ENCODE measurements around the gene ATOX1.
A peak's percentile ranks its signal among the peaks of the same experiment; 100 is the strongest.
"Not testable (repeated sequence)": the region's sequence is repeated elsewhere in the genome, so short reads cannot be mapped to it uniquely, and the experiment has no call there.

ATOX1 gene

GRCh38 chr5:151795426-151795825 lies 37.0 kb upstream of the ATOX1 start:
- no peak for TF ChIP-seq CTCF (IDR thresholded peaks at IDR 0.05; ENCODE audit: unreplicated experiment in 3 of 3)
- Mint-ChIP-seq H3K4me3 (no peak overlapping the region), H3K9me3 (no peaks in the 10 kb centered on the region), H3K4me1 (peaks cover 6% of the 10 kb centered on the region), H3K27me3 (ENCODE audit: low read depth) (no peaks in the 10 kb centered on the region), H3K36me3 (ENCODE audit: low read depth) (peaks cover 87% of the 10 kb centered on the region), H3K27ac (no peak overlapping the region)

- H3K4me3 Mint-ChIP-seq = no peak overlapping the region
- H3K27me3 Mint-ChIP-seq (ENCODE audit: low read depth) = no peaks in the 10 kb centered on the region
Observed at GRCh38 chr5:151793358-151793757, 34.9 kb upstream of the ATOX1 start.

GRCh38 chr5:151787817-151788216 lies 29.4 kb upstream of the ATOX1 start:
- Mint-ChIP-seq H3K36me3 (ENCODE audit: low read depth) (peaks cover 57% of the 10 kb centered on the region), H3K9me3 (no peaks in the 10 kb centered on the region), H3K4me3 (no peak overlapping the region), H3K27ac (no peak overlapping the region), H3K4me1 (peaks cover 13% of the 10 kb centered on the region), H3K27me3 (ENCODE audit: low read depth) (no peaks in the 10 kb centered on the region)
- no peak for TF ChIP-seq CTCF (IDR thresholded peaks at IDR 0.05; ENCODE audit: unreplicated experiment in 3 of 3)

More at GRCh38 chr5:151793358-151793757, 34.9 kb upstream of the ATOX1 start:
- Mint-ChIP-seq H3K9me3 (no peaks in the 10 kb centered on the region), H3K36me3 (ENCODE audit: low read depth) (peaks cover 87% of the 10 kb centered on the region), H3K4me1 (peaks cover 4% of the 10 kb centered on the region), H3K27ac (no peak overlapping the region)
- no peak for TF ChIP-seq CTCF (IDR thresholded peaks at IDR 0.05; ENCODE audit: unreplicated experiment in 3 of 3)

GRCh38 chr5:151786468-151786867 lies 28.0 kb upstream of the ATOX1 start:
- TF ChIP-seq CTCF (IDR thresholded peaks at IDR 0.05; ENCODE audit: unreplicated experiment in 3 of 3) = no peak
- Mint-ChIP-seq H3K27ac (peak overlapping the region in 2 of 3 experiments; percentile 6 to 9), H3K36me3 (ENCODE audit: low read depth) (peaks cover 44% of the 10 kb centered on the region), H3K9me3 (no peaks in the 10 kb centered on the region), H3K4me3 (no peak overlapping the region), H3K4me1 (peaks cover 20% of the 10 kb centered on the region), H3K27me3 (ENCODE audit: low read depth) (no peaks in the 10 kb centered on the region)

- Mint-ChIP-seq H3K4me3 (no peak overlapping the region), H3K27me3 (ENCODE audit: low read depth) (no peaks in the 10 kb centered on the region), H3K9me3 (no peaks in the 10 kb centered on the region), H3K27ac (no peak overlapping the region), H3K4me1 (peaks cover 40% of the 10 kb centered on the region), H3K36me3 (ENCODE audit: low read depth) (peaks cover 29% of the 10 kb centered on the region)
- no peak for TF ChIP-seq CTCF (IDR thresholded peaks at IDR 0.05; ENCODE audit: unreplicated experiment in 3 of 3)
Observed at GRCh38 chr5:151784141-151784540, 25.7 kb upstream of the ATOX1 start.

- H3K27ac Mint-ChIP-seq; H3K9me3 Mint-ChIP-seq; H3K27me3 Mint-ChIP-seq (ENCODE audit: low read depth); H3K4me3 Mint-ChIP-seq: not testable (repeated sequence)
- Mint-ChIP-seq H3K4me1 (peaks cover 44% of the 10 kb centered on the region), H3K36me3 (ENCODE audit: low read depth) (peaks cover 29% of the 10 kb centered on the region)
Observed at GRCh38 chr5:151783664-151784063, 25.2 kb upstream of the ATOX1 start.

Measured in nephron (organoid).